Amniotic stem cell (primary cell): ENCODE results near the gene HNRNPH1.

Experiments used
- DNase-seq: peaks from one replicate; lab custom pipeline; 2025; lab: John Stamatoyannopoulos, UW

Gene HNRNPH1

DNA sequence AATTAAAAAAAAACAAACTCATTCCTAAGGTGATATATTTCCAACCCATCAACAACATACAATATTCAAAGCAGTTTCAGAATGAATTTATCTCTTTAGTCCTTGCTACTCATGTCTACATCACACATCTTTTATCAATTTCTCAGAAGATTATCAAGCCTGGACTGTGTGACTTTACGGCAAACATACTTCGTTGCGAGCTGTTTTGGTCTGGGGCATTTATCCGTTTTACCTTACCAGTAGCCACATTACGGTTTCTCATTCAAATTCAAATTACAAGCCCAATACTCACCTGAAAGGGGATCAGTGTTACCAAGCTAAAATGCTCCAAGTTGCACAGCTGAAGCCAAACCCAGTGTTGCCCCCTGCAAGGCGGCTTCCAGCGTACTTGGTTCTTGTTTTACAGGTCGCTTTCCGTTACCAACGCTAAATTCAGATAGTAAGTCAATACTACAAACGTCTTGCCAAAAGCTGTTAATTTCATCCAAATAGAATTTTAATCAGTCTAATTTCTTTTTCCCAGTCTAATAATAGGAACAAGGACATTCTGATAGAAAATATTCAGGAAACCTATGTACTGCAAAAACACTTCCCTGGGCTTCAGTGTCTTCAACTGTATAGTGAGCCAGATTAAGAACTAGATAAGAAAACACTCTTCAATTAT lies 1.8 kb downstream of the HNRNPH1 start:
- no peak for DNase-seq

DNA sequence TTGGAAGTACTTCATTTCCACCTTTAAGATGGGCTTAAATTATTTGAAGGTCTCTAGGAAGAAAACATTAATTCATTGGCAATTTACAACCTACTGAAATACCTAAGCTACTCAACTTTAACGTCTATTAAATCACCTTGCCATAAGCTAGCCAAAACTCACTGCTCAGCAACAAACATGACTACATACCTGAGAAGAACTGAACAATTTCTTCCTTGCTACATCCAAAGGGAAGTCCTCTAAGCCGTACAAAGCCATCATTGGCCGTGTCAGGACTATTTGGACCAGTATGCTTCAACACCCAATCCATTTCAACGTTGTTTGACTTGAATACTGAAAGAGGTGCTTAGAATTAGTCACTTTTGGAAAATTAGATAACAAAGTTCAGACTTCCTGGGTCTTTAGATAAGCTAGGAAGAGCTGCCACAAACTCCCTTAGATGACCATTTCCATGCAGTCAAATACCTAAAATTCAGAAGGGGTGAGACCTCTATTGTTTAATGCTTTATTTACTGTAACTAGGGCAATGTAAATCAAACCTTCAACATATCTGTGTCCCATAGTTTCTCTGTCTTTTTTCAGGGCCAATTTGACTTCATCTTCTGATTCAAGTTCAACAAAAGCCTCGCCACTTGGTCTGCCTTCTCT lies 2.6 kb downstream of the HNRNPH1 start:
- no peak for DNase-seq

DNA sequence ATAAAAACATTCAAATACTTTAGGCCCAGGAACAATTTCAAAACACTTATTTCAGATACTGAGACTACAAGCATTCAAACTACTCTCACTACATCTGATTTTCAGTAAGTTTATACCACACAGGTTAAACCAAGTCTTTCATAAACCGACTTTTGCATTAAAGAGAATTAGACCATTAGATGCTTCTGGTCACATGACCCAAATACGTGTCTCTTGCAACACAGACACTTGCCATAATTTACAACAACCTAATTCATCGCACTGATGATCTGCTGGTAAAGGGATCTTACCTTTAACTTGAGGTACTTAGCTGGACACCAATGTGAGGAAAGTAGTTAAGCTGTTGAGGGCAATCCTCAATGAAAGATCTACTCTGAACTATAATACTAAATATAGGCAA lies 3.2 kb downstream of the HNRNPH1 start:
- no peak for DNase-seq

DNA sequence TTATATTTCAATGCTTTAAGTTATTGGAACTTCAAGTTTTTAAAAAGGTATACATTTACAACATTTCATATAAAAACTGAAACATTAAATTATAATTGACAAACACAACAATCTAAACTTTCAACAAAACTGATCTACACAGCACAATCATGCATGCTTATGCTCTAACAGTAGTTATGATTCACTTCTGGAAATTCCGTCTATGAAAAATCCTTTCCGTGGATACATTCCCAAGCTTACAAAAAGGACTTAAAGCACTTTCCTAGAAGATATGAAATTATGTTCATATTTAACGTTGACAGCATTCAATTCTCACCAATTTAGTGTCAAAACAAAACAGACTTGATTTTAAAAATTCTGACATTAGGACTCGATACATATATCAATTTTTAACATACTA lies 3.7 kb downstream of the HNRNPH1 start:
- DNase-seq: peak; percentile 12

DNA sequence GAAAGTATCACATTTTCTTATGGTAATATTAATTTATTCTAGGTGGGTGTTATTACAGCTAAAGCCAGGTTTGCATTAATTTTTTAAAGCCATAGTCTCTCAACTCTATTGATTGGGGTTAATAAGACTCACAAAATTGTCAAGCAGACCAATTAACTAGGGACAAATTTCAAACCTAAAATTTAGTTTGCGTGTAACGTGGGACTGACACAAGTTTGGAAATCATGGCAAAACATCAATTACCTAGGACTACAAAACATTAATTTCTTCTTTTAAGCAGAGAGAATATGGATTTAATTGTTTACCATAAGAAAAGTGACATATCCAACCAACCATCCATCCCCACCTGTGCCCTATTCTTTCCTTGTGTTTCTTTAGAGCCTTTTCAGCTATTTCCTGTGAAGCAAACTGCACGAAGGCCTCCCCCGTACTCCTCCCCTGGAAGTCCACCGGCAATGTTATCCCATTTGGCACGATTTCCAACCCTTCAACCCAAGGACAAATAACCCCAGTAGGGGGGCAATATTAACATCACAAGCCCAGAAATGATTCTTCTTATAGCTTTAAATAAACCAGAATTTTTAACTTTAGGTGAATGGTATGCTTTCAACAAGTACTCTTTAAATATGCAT lies 4.4 kb downstream of the HNRNPH1 start:
- DNase-seq: no peak

DNA sequence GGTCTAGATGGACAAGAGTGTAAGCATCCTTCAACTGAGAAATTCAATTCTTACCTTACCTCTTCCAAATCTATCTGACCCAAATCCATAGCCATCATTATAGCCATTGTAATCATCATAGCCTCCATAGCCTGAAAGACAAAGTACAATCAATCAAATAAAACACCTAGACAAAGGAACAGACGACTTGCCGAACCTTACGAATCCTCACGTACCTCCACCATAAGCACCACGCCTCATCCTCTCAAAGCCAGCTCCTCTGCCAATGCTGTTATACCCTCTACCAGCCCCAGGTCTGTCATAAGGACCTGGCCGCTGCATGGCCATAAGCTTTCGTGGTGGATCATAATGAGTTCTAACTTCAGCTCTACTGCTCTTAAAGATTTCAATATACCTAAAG lies 5.5 kb downstream of the HNRNPH1 start:
- no peak for DNase-seq

DNA sequence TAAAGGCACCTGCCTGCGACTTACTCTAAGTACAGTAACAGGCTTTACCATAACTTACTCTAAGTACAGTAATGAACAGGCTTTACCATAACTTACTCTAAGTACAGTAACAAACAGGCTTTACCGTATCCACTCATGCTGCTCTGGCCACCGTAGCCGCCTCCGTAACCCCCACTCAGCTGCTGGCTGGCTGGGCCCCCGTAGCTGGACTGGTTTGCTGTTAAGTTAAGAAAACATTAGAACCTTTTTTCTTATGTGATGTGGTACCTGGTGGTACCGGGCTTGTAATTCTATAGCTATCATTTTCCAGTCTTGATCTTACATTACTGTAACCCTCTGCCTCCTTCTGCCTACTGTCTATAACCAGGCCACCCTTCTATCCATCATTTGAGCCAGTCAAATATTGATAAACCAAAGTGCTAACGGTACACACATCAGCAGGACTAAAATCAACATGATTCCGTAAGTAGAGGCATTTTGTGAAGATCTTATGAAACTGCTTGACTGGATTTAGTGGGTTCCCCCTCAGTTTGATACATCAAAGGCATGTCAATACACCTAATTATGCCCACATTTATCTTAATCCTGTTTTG lies 7.4 kb downstream of the HNRNPH1 start:
- no peak for DNase-seq

DNA sequence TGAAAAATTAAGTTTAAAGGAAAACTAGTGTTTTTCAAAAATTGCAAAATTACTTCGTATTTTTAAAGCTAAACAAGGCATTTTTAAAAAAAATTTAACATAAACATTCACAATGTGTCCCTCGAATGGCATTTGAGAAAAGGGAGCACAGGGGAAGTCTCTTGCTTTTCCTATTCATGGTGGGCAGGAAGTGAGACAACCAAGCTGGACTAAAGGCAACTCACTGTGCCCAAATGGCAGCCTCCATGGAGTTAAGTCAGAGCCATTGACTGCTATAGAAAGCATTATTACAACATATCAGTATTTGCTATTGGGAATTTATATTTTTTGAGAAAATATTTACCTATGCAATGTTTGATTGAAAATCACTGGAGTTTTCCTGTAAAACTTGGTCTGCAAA lies 8.3 kb downstream of the HNRNPH1 start:
- no peak for DNase-seq

DNA sequence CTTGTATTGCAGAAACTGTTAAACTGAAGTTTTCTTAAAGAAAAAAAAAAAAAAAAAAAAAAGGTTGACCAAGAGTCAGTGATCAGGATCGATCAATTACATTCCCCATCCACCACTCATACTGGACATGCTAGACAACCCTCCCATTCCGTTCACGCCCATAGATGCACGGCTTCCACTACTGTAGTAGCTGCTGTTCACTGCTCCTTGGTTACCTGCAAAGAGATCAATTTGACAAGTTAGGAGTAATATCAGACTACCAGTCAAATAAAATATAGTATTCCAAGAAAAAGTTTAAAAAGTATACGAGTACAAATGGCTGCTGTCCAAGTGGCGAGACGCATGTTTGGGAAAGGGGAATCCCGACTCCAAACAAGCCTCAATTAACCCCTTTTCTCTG lies 8.7 kb downstream of the HNRNPH1 start:
- no peak for DNase-seq

DNA sequence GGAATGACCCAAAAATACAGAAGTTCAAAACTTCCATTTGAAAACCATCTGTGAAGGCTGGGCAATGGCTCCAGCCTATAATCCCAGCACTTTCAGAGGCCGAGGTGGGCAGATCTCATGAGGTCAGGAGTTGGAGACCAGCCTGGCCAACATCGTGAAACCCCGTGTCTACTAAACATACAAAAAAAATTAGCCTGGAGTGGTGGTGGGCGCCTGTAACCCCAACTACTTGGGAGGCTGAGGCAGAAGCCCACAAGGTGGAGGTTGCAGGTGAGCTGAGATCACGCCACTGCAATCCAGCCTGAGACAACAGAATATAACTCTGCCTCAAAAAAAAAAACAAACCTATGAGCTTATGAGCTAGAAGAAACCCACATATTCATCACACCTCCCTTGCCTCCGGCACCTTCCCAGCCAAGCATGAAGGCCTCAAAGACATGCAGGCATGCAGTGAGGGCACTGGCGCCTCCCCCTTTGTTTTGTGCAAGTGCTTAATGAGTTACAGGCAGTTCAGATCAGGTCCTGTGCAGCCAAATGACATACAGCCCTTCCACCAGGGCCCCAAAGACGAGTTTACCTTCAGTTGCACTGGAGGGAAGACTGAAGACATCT lies 9.9 kb downstream of the HNRNPH1 start:
- DNase-seq: no peak

DNA sequence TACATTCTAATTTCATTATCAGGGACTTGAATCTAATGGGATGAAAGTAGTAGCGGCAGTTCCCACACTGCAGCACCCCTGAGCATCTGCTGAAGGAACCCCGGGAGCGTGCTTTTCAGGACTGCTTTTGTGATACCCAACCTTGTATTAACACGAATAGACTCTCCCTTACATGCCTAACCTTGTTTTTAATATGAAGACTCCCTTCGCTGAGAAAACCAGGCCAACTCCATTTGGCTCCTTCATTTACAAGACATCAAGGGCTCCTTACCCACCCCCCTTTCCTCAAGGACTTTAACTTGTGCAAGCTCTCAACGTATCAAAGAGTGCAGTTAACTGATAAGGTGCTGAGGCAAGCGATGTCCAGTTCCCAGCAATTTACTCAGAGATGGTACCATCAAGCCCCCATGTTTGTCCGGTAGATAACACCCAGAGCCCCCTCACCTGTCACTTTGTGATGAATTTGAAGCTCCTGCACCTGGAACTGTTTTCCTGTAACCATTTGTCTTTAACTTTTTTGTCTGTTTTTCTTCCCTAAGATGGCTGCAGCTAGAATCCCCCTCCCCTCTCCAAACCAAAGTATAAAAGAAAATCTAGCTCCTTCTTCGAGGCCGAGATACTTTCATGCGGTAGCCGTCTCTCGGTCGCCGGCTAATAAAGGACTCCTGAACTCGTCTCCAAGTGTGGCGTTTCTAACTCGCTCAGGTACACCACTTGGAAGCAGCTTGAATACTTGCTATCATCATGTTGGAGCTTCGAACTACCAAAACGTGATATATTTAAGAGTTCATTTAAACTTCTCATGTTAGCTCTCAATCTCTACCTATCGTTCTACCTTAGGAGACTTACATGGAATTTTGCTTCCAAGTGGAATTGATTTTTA lies 10.7 kb downstream of the HNRNPH1 start:
- DNase-seq: no peak

DNA sequence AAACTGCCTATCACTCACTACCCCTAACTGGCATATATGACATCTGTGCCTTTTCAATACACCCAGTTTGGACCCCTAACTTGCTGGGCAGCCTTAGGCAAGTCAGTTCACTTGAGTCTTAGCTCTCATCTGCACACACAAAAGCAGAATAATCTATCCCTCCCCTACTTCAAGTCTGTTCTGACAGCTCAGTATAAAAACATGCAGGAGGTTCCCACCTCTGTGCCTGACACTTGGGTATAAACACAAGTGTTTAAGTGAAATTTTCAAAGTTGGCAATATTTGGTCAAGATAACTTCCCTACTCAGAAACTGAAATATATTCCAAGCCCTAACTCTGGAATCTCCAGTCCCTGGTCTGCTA lies 12.6 kb downstream of the HNRNPH1 start:
- DNase-seq: no peak

DNA sequence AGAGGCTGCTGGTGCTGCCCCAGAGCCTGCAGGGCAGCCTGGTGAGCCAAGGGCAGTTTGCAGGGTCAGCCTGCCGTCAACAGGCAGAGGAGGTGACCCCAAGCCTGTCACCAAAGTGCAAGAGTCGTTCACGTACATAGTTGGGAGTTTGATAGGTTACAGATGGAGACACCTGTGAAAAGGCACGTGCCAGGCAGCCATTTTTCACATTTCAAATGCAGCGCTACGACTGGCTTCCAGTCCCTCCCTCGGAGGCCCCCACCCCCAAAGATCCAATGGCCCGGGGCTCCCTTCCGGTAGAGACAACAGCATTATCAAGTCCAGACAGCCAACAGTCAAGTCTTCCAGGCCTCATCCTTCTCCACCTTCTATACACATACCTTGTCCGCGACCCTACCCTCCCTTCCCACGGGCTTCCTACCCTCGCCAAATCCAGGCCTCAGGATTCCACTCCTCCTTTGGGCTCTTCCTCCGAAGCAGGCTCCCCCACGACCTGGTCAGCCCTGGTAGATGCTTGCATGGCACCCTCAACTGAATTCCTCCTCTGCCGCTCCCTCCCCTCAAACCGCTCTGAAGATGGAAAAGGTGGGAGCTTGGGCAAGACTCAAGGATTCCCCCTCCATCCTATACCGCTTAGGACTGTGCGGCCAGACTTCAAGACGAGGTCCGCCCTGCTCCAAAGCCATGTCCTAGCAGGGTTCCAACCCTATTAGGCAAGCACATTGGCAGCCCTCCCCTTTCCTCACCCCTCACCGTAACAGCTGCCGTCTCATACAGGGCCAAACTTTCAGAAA lies 13.2 kb downstream of the HNRNPH1 start:
- DNase-seq: no peak

DNA sequence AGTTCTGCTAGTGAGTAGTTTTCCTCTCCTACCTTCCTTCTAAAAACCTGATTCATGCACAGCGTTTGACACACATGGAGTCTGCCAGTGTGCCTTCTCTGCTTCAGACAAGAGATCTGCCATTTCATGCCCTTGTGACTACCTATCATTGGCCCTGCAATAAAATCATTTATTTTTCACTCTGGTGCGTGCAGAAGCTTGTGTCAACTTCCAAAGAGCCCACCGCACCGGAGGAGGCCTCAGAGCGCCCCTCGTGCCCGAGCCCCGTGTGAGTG lies 13.7 kb downstream of the HNRNPH1 start:
- no peak for DNase-seq

DNA sequence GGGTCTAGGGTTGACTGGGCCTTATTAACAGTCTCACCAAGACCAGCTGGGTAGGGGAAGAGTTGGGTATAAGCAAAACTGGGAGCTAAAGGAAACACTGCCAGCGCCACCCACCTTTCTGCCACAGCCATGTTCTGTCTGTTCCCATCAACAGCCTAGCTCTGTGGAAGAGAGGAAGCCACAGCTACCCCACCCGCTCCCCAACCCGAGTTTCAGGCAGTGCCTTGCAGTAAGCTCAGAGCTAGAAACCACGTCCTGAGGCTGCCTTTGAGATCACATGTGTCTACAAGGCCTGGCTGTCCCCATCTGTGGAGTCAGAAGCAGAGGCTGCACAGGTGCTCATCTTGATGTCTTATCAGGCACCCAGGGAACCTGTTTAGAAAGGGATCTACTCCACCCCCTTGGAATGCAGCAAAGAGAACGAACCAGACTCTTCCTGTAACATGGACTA lies 15.3 kb downstream of the HNRNPH1 start:
- no peak for DNase-seq

DNA sequence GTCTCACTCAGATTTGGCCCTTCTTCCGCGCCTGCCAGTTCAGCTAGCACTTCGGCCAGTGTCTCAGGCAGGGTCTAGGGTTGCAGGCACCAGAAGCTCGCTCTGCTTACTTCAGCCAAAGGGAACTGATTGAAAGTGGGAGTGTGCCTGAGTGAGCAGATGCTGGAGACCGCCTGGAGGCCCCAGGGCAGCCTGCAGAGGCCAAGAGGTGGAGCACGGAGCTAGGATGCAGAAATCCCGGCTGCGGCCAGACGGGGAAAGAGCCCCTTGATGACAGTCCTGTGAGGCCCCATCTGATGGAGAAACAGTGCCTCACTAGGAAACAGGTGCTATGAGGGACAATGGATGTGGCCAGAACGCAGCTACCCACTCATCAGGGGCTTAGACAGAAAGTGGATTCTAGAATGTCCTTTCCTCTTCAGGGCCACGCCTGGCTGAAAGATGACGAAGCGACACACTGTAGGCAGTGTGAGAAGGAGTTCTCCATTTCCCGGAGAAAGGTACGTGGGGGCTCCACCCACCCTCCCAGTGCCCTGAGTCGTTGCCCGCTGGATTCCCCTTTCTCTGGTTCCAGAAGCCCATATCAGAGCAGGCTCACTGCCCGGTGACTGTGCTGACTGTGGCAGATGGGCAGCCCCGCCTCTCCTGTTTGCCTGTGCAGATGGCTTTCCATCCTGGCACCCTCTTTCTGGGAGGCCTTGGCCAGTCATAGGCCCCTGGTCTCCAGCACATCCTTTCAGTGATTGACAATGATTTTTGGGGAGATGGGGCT lies 16.1 kb downstream of the HNRNPH1 start:
- DNase-seq: no peak

DNA sequence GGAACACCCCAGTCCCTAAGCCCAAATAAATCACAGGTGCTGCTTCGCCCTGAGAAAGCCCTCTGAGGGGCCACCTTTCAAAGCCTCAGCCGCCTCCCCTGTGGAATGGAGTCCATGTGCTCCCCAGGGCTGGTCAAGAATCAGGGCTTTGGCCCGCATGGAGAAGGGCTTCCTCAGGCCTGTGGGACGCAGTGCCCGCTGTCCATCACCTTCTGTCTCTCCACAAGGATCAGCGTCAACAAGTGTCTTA lies 16.6 kb downstream of the HNRNPH1 start:
- DNase-seq: no peak

DNA sequence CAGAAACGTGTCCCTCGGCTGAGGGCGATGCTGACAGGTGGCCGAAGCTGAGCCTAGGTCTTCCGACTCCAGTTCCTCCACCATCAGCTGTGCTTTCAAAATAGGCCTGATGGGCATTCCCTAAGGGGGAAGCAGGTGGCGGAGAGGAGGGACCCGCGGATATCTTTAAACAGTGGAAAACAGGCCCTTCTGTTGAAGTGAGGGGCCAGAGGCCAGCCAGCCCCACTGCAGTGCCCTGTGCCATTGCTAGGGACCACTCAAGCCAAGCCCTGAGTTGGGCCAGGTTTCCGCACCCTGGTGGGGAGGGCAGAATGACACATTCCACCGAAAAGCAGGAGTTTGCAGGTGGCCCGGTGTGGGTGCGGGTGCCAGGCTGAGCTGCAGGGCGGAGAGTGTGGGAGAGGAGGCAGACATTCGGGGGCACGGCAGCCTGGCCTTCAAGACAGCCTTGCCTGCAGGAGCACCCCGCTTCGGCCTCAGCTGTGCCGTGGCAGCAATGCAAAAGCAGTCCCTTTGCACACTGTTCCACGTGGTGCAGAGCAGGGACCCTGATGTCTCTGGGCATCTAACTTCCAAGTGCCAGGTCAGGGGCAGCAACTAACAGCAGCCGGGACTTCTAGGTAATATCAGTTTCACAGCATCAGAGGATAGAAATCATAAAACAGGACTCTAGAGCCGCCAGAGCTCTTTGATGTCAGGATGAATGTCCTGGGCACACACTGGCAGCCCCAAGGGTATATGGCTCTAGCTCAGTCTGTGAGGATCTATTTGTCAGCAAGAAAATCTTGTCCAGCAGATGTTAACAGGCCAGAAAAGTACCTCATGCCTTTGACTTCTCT lies 17.2 kb downstream of the HNRNPH1 start:
- no peak for DNase-seq

DNA sequence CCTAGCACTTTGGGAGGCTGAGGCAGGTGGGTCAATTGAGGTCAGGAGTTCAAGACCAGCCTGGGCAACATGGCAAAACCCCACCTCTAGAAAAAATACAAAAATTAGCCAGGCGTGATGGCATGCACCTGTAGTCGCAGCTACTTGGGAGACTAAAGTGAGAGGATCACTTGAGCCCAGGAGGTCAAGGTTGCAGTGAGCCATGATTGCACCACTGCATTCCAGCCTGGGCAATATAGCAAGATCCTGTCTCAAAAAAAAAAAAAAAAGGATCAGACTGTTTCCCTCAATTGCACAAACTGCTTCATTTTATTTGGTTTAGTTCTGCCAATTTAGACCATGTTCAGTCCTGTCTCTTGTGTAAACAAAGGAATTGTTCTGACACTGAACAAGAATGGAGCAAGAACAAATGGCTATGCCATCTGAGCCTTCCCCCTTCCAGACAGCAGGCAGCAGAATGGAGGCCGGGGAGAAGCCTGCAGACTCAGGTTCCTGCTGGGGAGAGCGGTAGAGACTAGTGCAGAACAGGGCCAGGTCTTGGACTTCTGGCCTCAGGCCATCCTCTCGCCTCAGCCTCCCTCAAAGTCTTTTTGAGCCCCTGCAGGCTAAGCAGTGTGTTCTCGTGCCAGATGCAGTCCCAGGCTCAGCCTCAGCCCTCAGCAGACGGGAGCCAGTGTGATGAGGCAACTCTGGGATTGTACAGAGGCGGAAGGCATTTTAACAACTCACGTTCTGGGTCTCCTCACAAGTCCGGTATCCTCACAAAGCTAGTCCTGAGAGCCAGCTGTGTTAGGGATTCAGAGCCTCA lies 18.2 kb downstream of the HNRNPH1 start:
- no peak for DNase-seq
